ENCODE results near the gene TXNIP.

The TXNIP gene

GRCh38 chr1:145991735-145992412, 4.5 kb downstream of the TXNIP start:
- TF ChIP-seq CTCF (IDR thresholded peaks at IDR 0.05) = no peak
- Histone ChIP-seq H2AFZ (no peak overlapping the region), H3K4me2 (ENCODE audit: low read length) (peak overlapping the region; percentile 72), H3K9ac (peak overlapping the region; percentile 99), H3K79me2 (peaks cover 28% of the 10 kb centered on the region), H3K9me3 (ENCODE audit: control insufficient read depth, low read length) (peaks cover 9% of the 10 kb centered on the region), H3K27ac (peak overlapping the region; percentile 100), H3K36me3 (ENCODE audit: control insufficient read depth, insufficient read depth, low read length) (peaks cover 45% of the 10 kb centered on the region), H3K4me1 (peaks cover 9% of the 10 kb centered on the region), H3K27me3 (ENCODE audit: control insufficient read depth, insufficient read depth, low read length) (no peaks in the 10 kb centered on the region), H3K4me3 (ENCODE audit: low read depth, low read length) (peak overlapping the region; percentile 100)

GRCh38 chr1:145990249-145990855, 6.0 kb downstream of the TXNIP start:
- Histone ChIP-seq H3K36me3 (ENCODE audit: control insufficient read depth, insufficient read depth, low read length) (peaks cover 35% of the 10 kb centered on the region), H3K79me2 (peaks cover 19% of the 10 kb centered on the region), H2AFZ (no peak overlapping the region), H3K9ac (no peak overlapping the region), H3K4me1 (peaks cover 18% of the 10 kb centered on the region), H3K9me3 (ENCODE audit: control insufficient read depth, low read length) (peaks cover 5% of the 10 kb centered on the region), H3K27ac (peak overlapping the region; percentile 100), H3K27me3 (ENCODE audit: control insufficient read depth, insufficient read depth, low read length) (no peaks in the 10 kb centered on the region), H3K4me3 (ENCODE audit: low read depth, low read length) (peak overlapping the region; percentile 100), H3K4me2 (ENCODE audit: low read length) (peak overlapping the region; percentile 72)
- no peak for TF ChIP-seq CTCF (IDR thresholded peaks at IDR 0.05)

GRCh38 chr1:145988773-145989172, 7.6 kb downstream of the TXNIP start:
- H3K4me1 ChIP-seq = peaks cover 31% of the 10 kb centered on the region
- H3K27ac ChIP-seq = peak overlapping the region; percentile 100
- H3K79me2 ChIP-seq = peaks cover 3% of the 10 kb centered on the region
- no peak overlapping the region for H3K4me2 ChIP-seq (ENCODE audit: low read length)
- no peaks in the 10 kb centered on the region for H3K27me3 ChIP-seq (ENCODE audit: control insufficient read depth, insufficient read depth, low read length)
- no peaks in the 10 kb centered on the region for H3K9me3 ChIP-seq (ENCODE audit: control insufficient read depth, low read length)
- TF ChIP-seq CTCF (IDR thresholded peaks at IDR 0.05) = no peak
- H2AFZ ChIP-seq = no peak overlapping the region
- H3K36me3 ChIP-seq (ENCODE audit: control insufficient read depth, insufficient read depth, low read length) = peaks cover 20% of the 10 kb centered on the region
- no peak overlapping the region for H3K9ac ChIP-seq
- H3K4me3 ChIP-seq (ENCODE audit: low read depth, low read length) = no peak overlapping the region

- Histone ChIP-seq H3K4me1 (peaks cover 35% of the 10 kb centered on the region), H3K79me2 (no peaks in the 10 kb centered on the region), H3K27ac (peak overlapping the region; percentile 100), H3K4me3 (ENCODE audit: low read depth, low read length) (no peak overlapping the region), H3K9me3 (ENCODE audit: control insufficient read depth, low read length) (no peaks in the 10 kb centered on the region), H3K27me3 (ENCODE audit: control insufficient read depth, insufficient read depth, low read length) (no peaks in the 10 kb centered on the region), H3K36me3 (ENCODE audit: control insufficient read depth, insufficient read depth, low read length) (peaks cover 11% of the 10 kb centered on the region), H2AFZ (no peak overlapping the region), H3K9ac (no peak overlapping the region), H3K4me2 (ENCODE audit: low read length) (peak overlapping the region; percentile 11)
- TF ChIP-seq CTCF (IDR thresholded peaks at IDR 0.05) = no peak
Measured at GRCh38 chr1:145987926-145988325, 8.5 kb downstream of the TXNIP start.

Measured in parathyroid adenoma (tissue), 2 donors.